HG03108 (cell line): Measurements from ENCODE around the gene NFATC1.

ENCODE experiments used
- ATAC-seq: cut with Tn5 transposase; IDR thresholded peaks from one replicate; pipeline ENCODE4 v1.9.1; 2021; ENCODE audit warnings: moderate library complexity; ENCODE audit not compliant: unreplicated experiment

Gene NFATC1

GRCh38 chr18:79438089-79438897, 42.6 kb downstream of the NFATC1 start:
- ATAC-seq: no peak

GRCh38 chr18:79438898-79439627, 43.3 kb downstream of the NFATC1 start:
- ATAC-seq: no peak

GRCh38 chr18:79439628-79440023, 43.9 kb downstream of the NFATC1 start:
- no peak for ATAC-seq

- ATAC-seq: no peak
Measured at GRCh38 chr18:79440316-79441110, 44.8 kb downstream of the NFATC1 start.

- no peak for ATAC-seq
Measured at GRCh38 chr18:79441420-79441819, 45.7 kb downstream of the NFATC1 start.

- peak; percentile 52 for ATAC-seq
Measured at GRCh38 chr18:79442508-79443221, 46.9 kb downstream of the NFATC1 start.

- no peak for ATAC-seq
Measured at GRCh38 chr18:79445221-79445620, 49.5 kb downstream of the NFATC1 start.

- no peak for ATAC-seq
Measured at GRCh38 chr18:79445696-79446561, 50.2 kb downstream of the NFATC1 start.

GRCh38 chr18:79446931-79447330, 51.2 kb downstream of the NFATC1 start:
- no peak for ATAC-seq

- no peak for ATAC-seq
Measured at GRCh38 chr18:79447703-79448367, 52.1 kb downstream of the NFATC1 start.

GRCh38 chr18:79448621-79449020, 52.9 kb downstream of the NFATC1 start:
- ATAC-seq: no peak

GRCh38 chr18:79449551-79450288, 54.0 kb downstream of the NFATC1 start:
- ATAC-seq: no peak

- no peak for ATAC-seq
Measured at GRCh38 chr18:79450289-79451080, 54.8 kb downstream of the NFATC1 start.

GRCh38 chr18:79451237-79452125, 55.8 kb downstream of the NFATC1 start:
- no peak for ATAC-seq

GRCh38 chr18:79452190-79452990, 56.7 kb downstream of the NFATC1 start:
- no peak for ATAC-seq
